WTC11 (cell line): Measurements from ENCODE around the gene IGSF9B. TPM values are rescaled to one million over a fixed set of nuclear protein-coding genes. Genes with fewer than 3 reads are reported as not detected.

Experiments used
- ARID4B ChIP-seq: sonication (generic); formaldehyde crosslinking; IDR thresholded peaks from 2 replicates; pipeline ENCODE4 v1.8.0; 2023; ENCODE audit warnings: missing genetic modification reagents, mild to moderate bottlenecking, borderline replicate concordance
- CREM ChIP-seq: sonication (generic); formaldehyde crosslinking; IDR thresholded peaks from 2 replicates; pipeline ENCODE4 v1.8.1; 2022; ENCODE audit warnings: mild to moderate bottlenecking, missing genetic modification reagents, moderate library complexity
- CTCF ChIP-seq: fragments of 200-600 bp; IDR thresholded peaks from 2 replicates; pipeline ENCODE4 v1.8.0; 2022; ENCODE audit warnings: antibody characterized with exemption
- FOXP1 ChIP-seq: sonication (generic); formaldehyde crosslinking; IDR thresholded peaks from 2 replicates; pipeline ENCODE4 v1.8.0; 2022; ENCODE audit warnings: missing genetic modification reagents, mild to moderate bottlenecking, moderate library complexity, borderline replicate concordance
- FOXP4 ChIP-seq: sonication (generic); formaldehyde crosslinking; IDR thresholded peaks from 2 replicates; pipeline ENCODE4 v1.8.0; 2022; ENCODE audit warnings: mild to moderate bottlenecking, missing genetic modification reagents
- IRF1 ChIP-seq: sonication (generic); formaldehyde crosslinking; IDR thresholded peaks from 2 replicates; pipeline ENCODE4 v1.8.0; 2023; ENCODE audit warnings: missing genetic modification reagents
- KAT7 ChIP-seq: sonication (generic); formaldehyde crosslinking; IDR thresholded peaks from 2 replicates; pipeline ENCODE4 v1.8.1; 2023; ENCODE audit warnings: missing genetic modification reagents, mild to moderate bottlenecking, borderline replicate concordance
- MYBL2 ChIP-seq: sonication (generic); formaldehyde crosslinking; IDR thresholded peaks from 2 replicates; pipeline ENCODE4 v1.8.1; 2023; ENCODE audit warnings: mild to moderate bottlenecking, moderate library complexity, missing genetic modification reagents
- NFYB ChIP-seq: sonication (generic); formaldehyde crosslinking; conservative IDR thresholded peaks from 2 replicates; pipeline ENCODE4 v1.8.0; 2022; ENCODE audit warnings: low read depth, missing genetic modification reagents
- PRDM15 ChIP-seq: sonication (generic); formaldehyde crosslinking; IDR thresholded peaks from 2 replicates; pipeline ENCODE4 v1.8.0; 2022; ENCODE audit warnings: missing genetic modification reagents
- TEAD1 ChIP-seq: sonication (generic); formaldehyde crosslinking; IDR thresholded peaks from 2 replicates; pipeline ENCODE4 v1.8.0; 2022; ENCODE audit warnings: mild to moderate bottlenecking, missing genetic modification reagents
- ZBTB21 ChIP-seq: sonication (generic); formaldehyde crosslinking; IDR thresholded peaks from 2 replicates; pipeline ENCODE4 v1.8.1; 2023; ENCODE audit warnings: mild to moderate bottlenecking, missing genetic modification reagents, borderline replicate concordance
- ZNF532 ChIP-seq: fragments of 250-450 bp; sonication (Bioruptor Pico); IDR thresholded peaks from 2 replicates; pipeline ENCODE4 v1.9.0; 2021; ENCODE audit warnings: mild to moderate bottlenecking, borderline replicate concordance
- total RNA-seq: library from RNA; stranded (reverse); gene quantifications from 3 replicates; pipeline ENCODE4 v1.2.3, GENCODE V29; 2021

IGSF9B gene
- total RNA-seq, 1 experiment from 2014 or later, result 52.7 TPM

- no peak for TF ChIP-seq IRF1 (CRISPR knock-in tag)
- no peak for TF ChIP-seq FOXP4 (CRISPR knock-in tag)
- no peak for TF ChIP-seq TEAD1
- TF ChIP-seq MYBL2 (CRISPR knock-in tag), result no peak
- TF ChIP-seq ZBTB21 (CRISPR knock-in tag), result no peak; the same call in 1 of the 2 replicates
- TF ChIP-seq ZNF532 (CRISPR knock-in tag), result no peak
- TF ChIP-seq ARID4B (CRISPR knock-in tag), result no peak
- TF ChIP-seq FOXP1, result no peak
- TF ChIP-seq CREM (CRISPR knock-in tag), result no peak
- TF ChIP-seq CTCF, result no peak
- no peak for TF ChIP-seq PRDM15
- TF ChIP-seq NFYB (CRISPR knock-in tag), result no peak
- no peak for TF ChIP-seq KAT7 (CRISPR knock-in tag)
Observed at GRCh38 chr11:133952199-133953190, 4.3 kb downstream of the IGSF9B start (continued).
